ENCODE results near the gene SNRNP35. TPM values are rescaled to one million over a fixed set of nuclear protein-coding genes. Genes with fewer than 3 reads are reported as not detected.

The SNRNP35 gene
- total RNA-seq, 1 donor from 2014 or later, result 23.3 TPM

DNA sequence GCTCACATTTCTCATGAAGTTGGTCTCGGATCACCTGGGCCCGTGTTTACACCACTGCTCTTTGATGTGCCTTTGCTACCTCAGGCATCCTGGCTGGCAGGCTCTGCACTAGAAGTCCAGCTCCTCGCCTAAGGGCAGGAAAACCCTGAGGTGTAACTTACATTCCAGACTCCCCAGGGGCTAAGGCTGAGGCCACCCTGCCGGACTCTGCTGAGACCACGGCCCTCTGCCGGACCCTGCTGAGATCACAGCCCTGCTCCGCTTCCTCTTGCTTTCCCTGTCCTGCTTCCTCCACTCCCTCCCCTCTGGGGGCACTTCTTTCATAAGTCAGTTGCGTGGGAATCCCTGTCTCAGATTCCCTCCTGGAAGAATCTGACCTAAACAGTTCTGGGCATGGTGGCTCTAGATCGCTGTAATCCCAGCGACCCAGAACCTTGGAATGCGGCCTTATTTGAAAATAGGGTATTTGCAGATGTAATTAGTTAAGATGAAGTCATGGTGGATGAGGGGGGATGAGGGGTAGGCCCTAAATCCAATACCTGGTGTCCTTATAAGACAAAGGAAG is 58.4 kb downstream of the SNRNP35 start:
- Histone ChIP-seq H3K27me3 (ENCODE audit: low read depth) (no peaks in the 10 kb centered on the region), H3K4me3 (no peak overlapping the region), H3K4me1 (no peaks in the 10 kb centered on the region), H3K9me3 (no peaks in the 10 kb centered on the region), H3K27ac (no peak overlapping the region), H3K36me3 (peaks cover 52% of the 10 kb centered on the region)
- ATAC-seq, result no peak
- TF ChIP-seq, protein P1, sequence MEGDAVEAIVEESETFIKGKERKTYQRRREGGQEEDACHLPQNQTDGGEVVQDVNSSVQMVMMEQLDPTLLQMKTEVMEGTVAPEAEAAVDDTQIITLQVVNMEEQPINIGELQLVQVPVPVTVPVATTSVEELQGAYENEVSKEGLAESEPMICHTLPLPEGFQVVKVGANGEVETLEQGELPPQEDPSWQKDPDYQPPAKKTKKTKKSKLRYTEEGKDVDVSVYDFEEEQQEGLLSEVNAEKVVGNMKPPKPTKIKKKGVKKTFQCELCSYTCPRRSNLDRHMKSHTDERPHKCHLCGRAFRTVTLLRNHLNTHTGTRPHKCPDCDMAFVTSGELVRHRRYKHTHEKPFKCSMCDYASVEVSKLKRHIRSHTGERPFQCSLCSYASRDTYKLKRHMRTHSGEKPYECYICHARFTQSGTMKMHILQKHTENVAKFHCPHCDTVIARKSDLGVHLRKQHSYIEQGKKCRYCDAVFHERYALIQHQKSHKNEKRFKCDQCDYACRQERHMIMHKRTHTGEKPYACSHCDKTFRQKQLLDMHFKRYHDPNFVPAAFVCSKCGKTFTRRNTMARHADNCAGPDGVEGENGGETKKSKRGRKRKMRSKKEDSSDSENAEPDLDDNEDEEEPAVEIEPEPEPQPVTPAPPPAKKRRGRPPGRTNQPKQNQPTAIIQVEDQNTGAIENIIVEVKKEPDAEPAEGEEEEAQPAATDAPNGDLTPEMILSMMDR (IDR thresholded peaks at IDR 0.05), result no peak
- DNase-seq, result no peak
- intact Hi-C loops (cut with DNase I), result no loop called here

Other genes starting within 250 kb of the SNRNP35 start
- 21.8 TPM for gene MPHOSPH9, start 225.0 kb upstream of the SNRNP35 start, total RNA-seq
- gene MTRFR, start 224.7 kb upstream of the SNRNP35 start, total RNA-seq, result 12.7 TPM
- 83.5 TPM for gene CDK2AP1, start 186.3 kb upstream of the SNRNP35 start, total RNA-seq
- 28.2 TPM for gene SBNO1, start 93.3 kb upstream of the SNRNP35 start, total RNA-seq
- 41.7 TPM for gene KMT5A, start 74.0 kb upstream of the SNRNP35 start, total RNA-seq
- gene RILPL2, start 21.5 kb upstream of the SNRNP35 start, total RNA-seq, result 18.6 TPM
- gene RILPL1, start 75.6 kb downstream of the SNRNP35 start, total RNA-seq, result 14.4 TPM
- gene TMED2, start 126.4 kb downstream of the SNRNP35 start, total RNA-seq, result 195 TPM
- gene DDX55, start 144.0 kb downstream of the SNRNP35 start, total RNA-seq, result 20.5 TPM
- 41.4 TPM for gene EIF2B1, start 175.5 kb downstream of the SNRNP35 start, total RNA-seq
- gene GTF2H3, start 175.7 kb downstream of the SNRNP35 start, total RNA-seq, result 25.5 TPM
- 14.5 TPM for gene TCTN2, start 213.0 kb downstream of the SNRNP35 start, total RNA-seq

Data from lower lobe of right lung (tissue), 2 donors.